ENCODE results near the gene APOO. TPM values are rescaled to one million over a fixed set of nuclear protein-coding genes. Genes with fewer than 3 reads are reported as not detected.

Gene APOO
- total and polyA plus RNA-seq, 2 of the 13 experiments (the other 11 are each of a cell fraction or from before 2014, with no cell fraction given), result 9.7 to 22.1 TPM

GRCh38 chrX:23844502-23845138 lies 63.1 kb downstream of the APOO start (continued):
- TF ChIP-seq AHDC1 (CRISPR knock-in tag; IDR thresholded peaks at IDR 0.05; ENCODE audit: borderline replicate concordance), result peak; percentile 74; the same call in 1 of the 2 replicates
- TF ChIP-seq TEAD3 (CRISPR knock-in tag; optimal IDR thresholded peaks at IDR 0.05; ENCODE audit: borderline replicate concordance), result peak; percentile 25
- 0 out of 2 replicates have a peak, but pooled peaks have one; percentile 29 for TF ChIP-seq SPEN (CRISPR knock-in tag; IDR thresholded peaks at IDR 0.05; ENCODE audit: low read depth)
- no peak for TF ChIP-seq FOXP1 (IDR thresholded peaks at IDR 0.05)
- 0 out of 2 replicates have a peak, but pooled peaks have one; percentile 41 for TF ChIP-seq FOXP1 (CRISPR knock-in tag; IDR thresholded peaks at IDR 0.05)
- no peak for TF ChIP-seq U2AF1 (optimal IDR thresholded peaks at IDR 0.05; ENCODE audit: low read depth, low read length)
- no peak for TF ChIP-seq PTBP1 (IDR thresholded peaks at IDR 0.05; ENCODE audit: low read depth, low read length, poor library complexity, severe bottlenecking)
- TF ChIP-seq ZNF609 (CRISPR knock-in tag; IDR thresholded peaks at IDR 0.05; ENCODE audit: borderline replicate concordance), result 0 out of 2 replicates have a peak, but pooled peaks have one; percentile 29
- no peak for TF ChIP-seq CC2D1A (CRISPR knock-in tag; IDR thresholded peaks at IDR 0.05)
- TF ChIP-seq MED1 (CRISPR knock-in tag; IDR thresholded peaks at IDR 0.05), result peak; percentile 78
- 0 out of 2 replicates have a peak, but pooled peaks have one; percentile 32 for TF ChIP-seq FOXJ3 (CRISPR knock-in tag; IDR thresholded peaks at IDR 0.05; ENCODE audit: borderline replicate concordance)
- no peak for TF ChIP-seq ESRRA (CRISPR knock-in tag; IDR thresholded peaks at IDR 0.05; ENCODE audit: low read depth)
- TF ChIP-seq TCF7 (IDR thresholded peaks at IDR 0.05; ENCODE audit: low read depth), result 0 out of 2 replicates have a peak, but pooled peaks have one; percentile 36
- peak; percentile 37; the same call in 1 of the 2 replicates for TF ChIP-seq GATAD2A (CRISPR knock-in tag; IDR thresholded peaks at IDR 0.05)
- no peak for TF ChIP-seq ZNF235 (CRISPR knock-in tag; IDR thresholded peaks at IDR 0.05; ENCODE audit: borderline replicate concordance)
- no peak for TF ChIP-seq PAF1 (CRISPR knock-in tag; IDR thresholded peaks at IDR 0.05)
- TF ChIP-seq KAT2B (IDR thresholded peaks at IDR 0.05; ENCODE audit: borderline replicate concordance, low read depth, low read length), result no peak
- TF ChIP-seq TGIF2 (CRISPR knock-in tag; IDR thresholded peaks at IDR 0.05), result no peak
- TF ChIP-seq MAX (IDR thresholded peaks at IDR 0.05), result peak; percentile 58; the same call in 1 of the 2 replicates
- TF ChIP-seq NCOA2 (CRISPR knock-in tag; IDR thresholded peaks at IDR 0.05), result peak; percentile 34; the same call in 1 of the 2 replicates
- peak; percentile 58; the same call in 1 of the 2 replicates for TF ChIP-seq ELF3 (CRISPR knock-in tag; IDR thresholded peaks at IDR 0.05)
